Left ventricle myocardium superior (tissue), 1 donor: ENCODE data around the gene XRCC5. TPM values are rescaled to one million over a fixed set of nuclear protein-coding genes. Genes with fewer than 3 reads are reported as not detected.

ENCODE experiments used
- ATAC-seq: fragments of 200-7000 bp; cut with Tn5 transposase; one replicate; pipeline ENCODE4 v1.9.1; 2020; ENCODE audit warnings: mild to moderate bottlenecking, moderate library complexity
- DNase-seq: peaks from one replicate; pipeline ENCODE4 v3.0.0-alpha.2; 2020
- intact Hi-C: fragments of 100-400 bp; cut with micrococcal nuclease; formaldehyde crosslinking; loops from one replicate; pipeline ENCODE4 v1.11.0; 2022
- total RNA-seq: library from RNA; stranded (reverse); fragmentation: NEBNext Ultra II Directional; extraction: Animal tissue kit (Norgen Biotek cat#: 25700); gene quantifications from one replicate; pipeline ENCODE4 v1.2.1, GENCODE V29; 2021
- donor health status: DM: no; HTN: yes; CAD: no; lungs with severe emphysema.

XRCC5 gene
- total RNA-seq, 1 donor from 2014 or later, result 129 TPM

- ATAC-seq, result no peak
- intact Hi-C loops, result no loop called here
- DNase-seq, result no peak
Observed at GRCh38 chr2:216245391-216245975, 136.3 kb downstream of the XRCC5 start.

DNA sequence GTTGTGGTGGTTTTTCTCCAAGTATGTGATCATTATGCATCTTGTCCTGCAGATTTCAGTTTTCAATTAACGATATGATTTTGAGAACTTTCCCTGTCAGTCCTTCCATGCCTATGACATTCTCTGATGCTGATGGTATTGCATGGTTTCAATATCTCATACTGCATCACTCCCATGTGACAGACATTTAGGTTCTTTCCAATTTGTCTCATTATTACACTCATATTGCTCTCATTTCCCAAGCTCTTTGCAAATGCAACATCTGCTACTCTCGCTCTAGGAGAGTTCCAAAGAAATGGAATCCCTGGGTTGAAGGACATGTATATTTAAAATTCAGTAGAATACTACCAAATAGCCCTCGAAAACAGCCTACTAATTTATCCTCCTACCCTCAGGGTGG is 137.6 kb downstream of the XRCC5 start:
- intact Hi-C loops, result no loop called here
- ATAC-seq (no peak), DNase-seq (no peak)

Other genes starting within 250 kb of the XRCC5 start
- gene MREG, start 95.8 kb upstream of the XRCC5 start, total RNA-seq, result 0.84 TPM
- 6.1 TPM for gene PECR, start 27.5 kb upstream of the XRCC5 start, total RNA-seq
- gene TMEM169, start 27.4 kb upstream of the XRCC5 start, total RNA-seq, result 0.15 TPM